ENCODE data around the gene HMGCS2.

HMGCS2 gene

DNA sequence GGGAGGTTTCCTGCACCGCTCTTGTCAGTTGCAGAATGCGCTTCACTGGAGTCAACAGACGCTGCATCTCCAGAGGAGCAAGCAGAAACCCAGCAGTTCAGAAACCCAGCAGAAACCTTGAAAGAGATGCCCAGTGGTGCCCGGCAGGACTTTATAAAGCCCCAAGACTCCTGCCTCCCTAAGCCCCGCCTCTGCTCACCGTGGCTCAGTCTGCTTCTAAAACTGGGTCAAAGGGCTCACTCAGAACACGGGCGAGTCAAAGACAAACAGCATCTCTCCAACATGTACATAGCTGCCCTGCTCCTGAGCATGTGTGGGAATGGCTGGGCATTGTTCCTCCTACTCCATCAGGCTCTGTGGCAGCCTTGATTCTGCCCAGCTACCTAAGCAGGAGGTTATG lies at the start of gene HMGCS2:
HMGCS2 (minus strand) TSS at position 128 of the 400 bp plus-strand sequence; CDS start at position 67, 61 bp downstream.
- no peak for DNase-seq

DNA sequence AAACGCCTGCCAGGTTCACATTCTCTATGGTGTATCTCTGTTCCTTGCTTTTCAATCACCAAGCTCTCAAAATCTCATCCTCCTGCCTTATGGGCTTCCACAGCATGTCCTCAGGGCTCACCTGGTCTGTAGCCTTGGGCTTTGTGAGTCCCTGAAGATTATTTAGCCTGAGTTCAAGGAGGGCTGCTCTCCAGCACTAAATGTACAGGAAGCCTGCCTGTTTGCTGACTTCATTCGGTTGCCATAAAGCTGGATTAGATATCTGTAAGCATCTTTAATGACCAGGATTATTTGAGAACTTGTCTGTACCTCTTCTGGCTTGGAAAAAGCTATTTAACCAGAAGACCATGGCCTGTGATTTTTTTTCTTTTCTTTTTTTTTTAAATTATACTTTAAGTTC lies 49.5 kb upstream of the HMGCS2 start:
- DNase-seq = no peak

DNA sequence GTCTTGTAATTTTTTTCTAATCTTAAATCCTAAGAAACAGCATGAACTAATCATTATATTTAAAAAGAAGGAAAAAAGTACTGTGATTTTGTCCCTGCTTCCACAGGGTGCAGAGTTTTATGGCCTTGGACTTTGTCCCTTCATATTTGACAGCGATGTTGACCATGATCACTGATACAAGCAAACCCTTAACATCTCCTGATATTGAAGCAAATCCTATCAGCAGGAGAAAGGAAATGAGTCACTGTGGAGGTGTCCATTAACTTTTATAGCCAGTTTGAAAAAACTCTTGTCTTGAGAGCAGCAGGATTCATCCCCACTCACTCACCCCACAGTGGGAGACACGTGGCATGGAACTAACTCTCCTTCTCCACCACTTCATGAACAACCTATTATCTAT lies 47.7 kb upstream of the HMGCS2 start:
- DNase-seq = no peak

DNA sequence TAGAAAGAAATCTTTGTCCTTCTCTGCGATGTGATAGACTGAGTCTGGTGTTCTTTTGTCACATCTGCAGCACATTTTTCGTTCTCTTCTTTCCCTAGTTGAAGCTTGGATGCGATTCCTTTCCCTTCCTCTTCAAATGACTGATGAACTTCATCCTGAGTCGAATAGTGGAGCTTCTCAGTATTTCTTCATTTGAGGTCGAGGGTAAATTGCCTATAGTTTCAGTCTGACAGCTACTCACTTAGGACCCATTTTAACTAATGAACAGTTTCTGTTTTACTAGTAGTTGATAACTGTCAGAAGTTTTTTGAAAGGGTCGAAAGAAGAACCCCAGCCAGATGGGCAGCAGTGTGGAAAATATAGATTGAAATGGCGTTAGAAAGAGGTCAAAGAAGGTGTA lies 47.2 kb upstream of the HMGCS2 start:
- no peak for DNase-seq

DNA sequence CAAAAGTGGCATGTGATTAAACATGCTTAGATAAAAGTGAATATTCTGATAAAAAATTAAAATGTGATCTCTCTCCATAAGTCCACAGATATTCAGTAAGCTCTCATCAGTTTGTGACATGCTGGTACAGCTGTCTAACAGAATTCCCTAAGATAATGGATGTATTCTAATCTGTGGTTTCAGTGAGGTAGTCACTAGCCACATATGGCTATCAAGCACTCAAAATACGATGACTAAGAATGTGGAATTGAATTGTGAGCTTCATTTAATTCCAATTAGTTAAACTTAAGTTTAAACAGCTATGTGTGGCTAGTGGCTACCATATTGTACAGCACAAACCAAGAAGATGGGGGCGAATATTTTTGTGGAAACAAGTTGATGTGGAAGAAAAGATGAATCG lies 46.7 kb upstream of the HMGCS2 start:
- DNase-seq = no peak

DNA sequence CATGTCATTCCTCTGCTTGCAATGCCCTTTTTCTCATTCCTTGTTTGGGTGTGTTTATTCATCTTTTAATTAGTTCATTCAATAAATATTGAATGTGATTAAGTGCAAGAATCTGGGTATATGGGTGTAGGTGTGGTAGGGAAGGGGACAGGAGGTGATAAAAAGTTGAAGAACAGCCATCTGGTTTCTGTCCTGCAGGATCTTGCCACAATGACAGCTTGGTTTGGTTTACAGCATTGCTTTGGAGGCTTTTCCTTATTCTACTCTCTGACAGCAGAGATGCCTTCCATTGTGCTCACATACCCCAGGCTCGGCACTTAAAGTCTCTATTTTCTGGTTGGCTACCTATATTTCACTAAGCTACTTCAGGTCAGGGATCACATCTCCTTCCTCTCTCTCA lies 45.6 kb upstream of the HMGCS2 start:
- no peak for DNase-seq

DNA sequence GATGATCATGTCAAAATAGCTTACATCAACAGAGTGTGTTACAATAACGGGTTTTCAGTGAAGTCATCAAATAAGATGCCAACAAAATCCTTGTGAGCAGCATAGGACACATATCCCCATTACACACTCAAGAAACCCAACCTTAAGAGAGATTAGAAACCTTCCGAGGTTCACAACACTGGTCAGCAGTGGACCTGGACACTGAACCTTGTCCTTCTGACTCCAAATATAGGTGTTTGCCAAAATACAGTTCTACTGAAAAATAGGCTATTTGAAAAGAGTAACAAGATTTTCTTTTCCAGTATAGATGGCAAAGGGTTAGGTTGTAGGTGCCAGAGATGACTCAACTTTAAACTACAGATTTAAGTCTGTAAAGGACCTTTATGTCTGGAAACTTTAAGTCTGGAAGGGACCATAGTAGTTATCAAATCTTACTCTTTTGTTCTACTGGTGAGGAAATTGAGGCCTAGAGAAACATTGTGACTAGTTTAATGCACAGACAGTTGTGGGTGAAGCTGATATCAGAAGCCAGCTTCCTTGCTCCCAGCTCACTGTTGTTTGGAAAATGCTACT lies 43.4 kb upstream of the HMGCS2 start:
- no peak for DNase-seq

DNA sequence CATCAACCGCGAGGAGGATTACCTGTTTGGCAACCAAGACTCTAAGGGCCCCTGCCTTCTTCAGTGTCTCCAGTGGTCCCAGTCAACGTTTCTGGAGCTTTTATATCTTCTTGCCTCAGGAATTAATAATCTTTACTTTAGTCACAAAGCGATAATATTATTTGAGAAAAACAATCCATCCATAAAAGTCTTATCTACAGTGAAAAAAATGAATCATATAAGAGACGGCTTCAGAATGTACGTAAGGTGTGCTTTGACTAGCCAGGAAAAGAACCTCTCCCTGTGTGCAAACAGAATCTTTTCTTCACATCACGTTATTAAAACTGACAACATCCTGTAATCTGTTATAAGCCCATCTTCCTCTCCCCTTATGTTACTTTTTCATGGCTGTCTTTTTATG lies 42.7 kb upstream of the HMGCS2 start, which contains the start of gene REG4:
REG4 (minus strand) TSS at position 74 of the 400 bp plus-strand sequence. CDS start 2,691 bp downstream, outside the sequence.
- no peak for DNase-seq

DNA sequence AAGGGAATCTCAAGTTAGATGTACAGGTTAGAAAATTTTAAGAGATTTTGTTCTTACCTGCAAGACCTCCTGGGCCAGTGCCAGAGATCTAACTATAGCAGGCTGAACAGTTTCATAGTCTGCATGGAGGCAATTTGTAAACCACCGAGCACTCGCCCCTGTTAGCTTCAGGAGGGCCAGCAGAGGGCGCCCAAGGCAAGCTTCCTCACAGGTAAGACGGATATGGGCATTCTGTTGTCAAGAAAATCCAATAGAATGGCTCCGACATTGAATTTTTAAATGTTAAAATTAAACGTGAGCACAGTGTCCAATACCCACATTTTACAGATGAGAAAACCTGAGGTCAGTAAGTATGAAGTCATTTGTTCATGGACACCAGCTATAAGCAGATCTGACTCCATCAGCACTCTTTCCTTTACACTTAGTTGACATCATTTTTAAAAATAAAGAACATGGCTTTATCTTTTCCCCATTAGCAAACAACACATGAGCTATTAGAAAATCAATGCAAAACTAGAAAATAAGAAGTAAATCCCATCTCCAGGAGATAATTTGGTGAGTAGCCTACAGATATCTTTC lies 40.4 kb upstream of the HMGCS2 start:
- peak in 43 of 56 donors; percentile 3 to 79 (median 32) for DNase-seq

DNA sequence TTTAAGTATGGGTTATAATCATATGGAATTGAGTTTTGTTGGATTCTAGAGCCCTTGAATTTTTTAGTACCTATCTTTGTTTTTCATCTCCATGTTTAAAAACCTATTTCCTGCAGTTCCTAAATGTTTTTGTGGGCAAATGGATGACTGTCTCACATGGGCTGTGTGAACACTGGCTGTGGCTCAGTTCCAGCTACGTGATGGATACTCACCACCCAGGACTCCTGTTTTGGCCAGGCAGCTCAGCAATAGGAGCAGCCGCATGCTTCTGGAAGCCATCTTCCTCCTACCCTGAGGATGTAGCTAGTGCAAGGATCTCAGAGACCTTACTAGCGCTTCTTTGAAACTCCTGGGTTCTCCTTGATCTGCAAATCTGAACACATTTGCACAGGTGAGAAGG lies 39.8 kb upstream of the HMGCS2 start:
- no peak for DNase-seq

DNA sequence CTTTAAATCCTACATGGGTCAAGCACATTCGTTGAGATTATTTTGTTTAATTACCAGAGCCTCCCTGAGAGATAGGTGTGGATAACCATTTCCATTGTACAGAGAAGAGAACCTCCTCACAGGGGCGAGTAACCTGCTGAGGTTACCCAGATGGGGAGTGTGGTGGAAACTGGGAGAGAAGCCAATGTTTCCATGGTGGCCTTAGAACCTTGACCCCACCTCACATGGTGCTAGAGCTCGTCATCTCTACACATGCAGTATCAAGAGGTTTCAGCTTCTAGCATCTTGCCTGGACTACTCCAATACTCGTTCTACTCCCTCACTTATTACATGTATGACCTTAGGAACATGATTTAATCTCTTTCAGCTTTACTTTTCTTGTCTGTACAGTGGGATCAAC lies 37.8 kb upstream of the HMGCS2 start:
- no peak for DNase-seq

DNA sequence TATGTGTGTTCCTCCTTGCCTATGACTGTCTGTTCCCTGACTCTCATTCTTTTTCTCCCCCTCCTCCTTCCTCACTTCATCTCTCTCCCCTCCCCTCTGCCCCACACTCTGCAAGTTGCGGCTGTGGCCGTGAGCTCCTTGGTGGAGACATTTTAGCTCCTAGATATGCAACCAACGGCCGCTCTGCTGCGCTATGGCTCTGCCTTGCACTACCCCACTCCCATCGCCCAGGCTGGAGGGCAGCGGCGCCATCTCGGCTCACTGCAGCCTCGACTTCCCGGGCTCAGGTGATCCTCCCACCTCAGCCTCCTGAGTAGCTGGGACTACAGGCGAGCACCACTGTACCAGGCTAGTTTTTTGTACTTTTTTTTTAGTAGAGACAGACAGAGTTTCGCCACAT lies 37.0 kb upstream of the HMGCS2 start:
- DNase-seq = no peak

DNA sequence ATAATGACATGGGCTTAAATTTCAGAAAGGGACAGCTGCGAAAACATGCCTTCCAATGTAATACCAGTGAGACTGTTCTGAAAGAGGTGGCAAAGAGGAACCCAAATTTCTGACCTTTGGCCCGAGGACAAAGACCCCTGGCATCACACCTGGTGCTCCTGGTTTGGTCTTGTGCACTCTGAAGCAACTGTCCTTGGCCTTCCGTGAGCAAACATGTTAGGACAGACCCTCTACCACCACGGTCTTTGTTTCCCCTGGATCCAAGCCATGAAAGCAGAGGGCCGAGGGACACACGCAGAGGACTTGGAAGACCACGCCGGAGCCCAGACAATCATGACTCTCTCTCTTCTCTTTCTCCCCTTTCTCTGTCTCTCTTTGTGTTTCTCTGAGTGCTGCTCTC lies 36.5 kb upstream of the HMGCS2 start:
- no peak for DNase-seq

DNA sequence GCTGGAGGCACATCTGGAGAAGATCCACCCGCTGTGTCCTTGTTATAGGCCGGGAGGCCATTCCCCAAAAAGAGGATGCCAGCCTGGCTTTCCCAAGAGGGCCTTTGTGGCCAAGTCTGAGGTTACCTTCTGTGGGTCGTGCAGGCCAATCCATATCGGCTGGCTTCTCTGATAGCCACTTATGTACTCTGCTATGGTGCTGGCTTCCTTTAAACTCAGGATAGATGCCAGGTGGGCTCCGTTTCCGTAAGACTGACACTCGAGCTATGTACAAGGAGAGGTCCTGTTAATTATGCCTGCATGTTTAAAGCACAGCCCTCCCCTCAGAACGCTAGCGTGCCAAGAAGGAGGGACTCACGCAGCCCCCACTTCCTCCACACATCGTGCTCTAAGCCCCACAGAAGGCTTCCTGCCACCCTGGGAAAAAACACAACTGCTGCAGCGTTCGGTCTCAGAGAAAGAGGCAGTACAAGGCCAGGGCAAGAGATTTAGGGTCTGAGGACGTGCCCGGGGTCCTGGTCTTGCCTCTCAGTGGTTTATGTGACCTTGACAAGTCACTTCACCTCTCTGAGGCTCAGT lies 31.0 kb upstream of the HMGCS2 start:
- no peak for DNase-seq

DNA sequence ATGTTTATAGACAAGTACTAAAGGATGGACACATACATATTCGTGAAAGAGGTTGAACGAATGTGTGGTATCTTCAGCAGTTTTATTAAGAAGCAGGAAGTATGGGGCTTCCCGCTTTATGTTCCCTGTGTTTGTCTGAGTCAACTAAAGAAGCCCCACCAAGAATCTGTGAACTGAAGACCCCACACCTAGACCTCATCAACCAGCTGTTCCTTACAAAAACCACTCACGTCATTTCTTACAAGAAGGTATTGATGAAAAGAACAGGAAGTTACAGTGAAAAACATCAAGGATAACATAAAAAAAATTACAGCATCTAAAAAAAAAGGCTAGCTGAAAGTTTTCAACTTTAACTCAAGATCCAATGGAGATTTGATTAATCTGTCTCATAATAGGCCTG lies 30.3 kb upstream of the HMGCS2 start:
- DNase-seq = no peak

DNA sequence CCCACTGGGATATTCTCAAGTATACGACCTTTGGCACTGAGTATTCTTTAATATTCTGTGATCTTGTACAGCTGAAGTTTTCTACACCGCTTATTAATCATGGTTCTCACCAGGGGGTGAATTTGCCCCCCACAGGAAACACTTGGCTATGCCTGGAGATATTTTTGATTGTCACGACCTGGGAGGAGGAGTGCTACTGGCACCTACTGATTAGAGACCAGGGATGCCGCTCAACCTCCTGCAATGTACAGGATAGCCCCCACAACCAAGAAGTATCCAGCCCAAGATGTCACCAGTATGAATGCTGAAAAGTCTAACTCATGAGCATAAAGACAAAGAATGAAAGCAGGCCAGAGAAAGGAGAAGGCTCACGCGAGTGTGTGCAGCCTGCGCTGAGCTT lies 28.9 kb upstream of the HMGCS2 start:
- no peak for DNase-seq

DNA sequence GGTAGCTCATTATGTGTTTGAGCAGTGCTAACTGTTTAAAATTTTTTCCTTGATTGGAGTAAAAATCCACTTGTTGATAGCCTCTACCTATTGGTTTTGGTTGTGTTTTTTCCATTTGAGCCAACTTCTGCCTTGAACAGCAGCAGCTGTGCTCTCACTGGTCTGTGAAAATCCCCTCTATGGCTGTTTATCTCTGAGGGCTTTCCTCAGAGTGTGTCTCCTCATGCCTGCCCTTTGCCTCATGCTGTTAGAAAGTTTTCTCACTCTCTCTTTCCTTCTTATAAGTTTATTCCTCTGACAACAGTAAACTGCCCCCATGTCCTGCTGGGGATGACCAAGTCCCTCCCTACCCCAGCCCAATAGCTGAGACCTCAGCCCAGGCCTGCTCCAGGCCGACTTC lies 28.5 kb upstream of the HMGCS2 start:
- no peak for DNase-seq

DNA sequence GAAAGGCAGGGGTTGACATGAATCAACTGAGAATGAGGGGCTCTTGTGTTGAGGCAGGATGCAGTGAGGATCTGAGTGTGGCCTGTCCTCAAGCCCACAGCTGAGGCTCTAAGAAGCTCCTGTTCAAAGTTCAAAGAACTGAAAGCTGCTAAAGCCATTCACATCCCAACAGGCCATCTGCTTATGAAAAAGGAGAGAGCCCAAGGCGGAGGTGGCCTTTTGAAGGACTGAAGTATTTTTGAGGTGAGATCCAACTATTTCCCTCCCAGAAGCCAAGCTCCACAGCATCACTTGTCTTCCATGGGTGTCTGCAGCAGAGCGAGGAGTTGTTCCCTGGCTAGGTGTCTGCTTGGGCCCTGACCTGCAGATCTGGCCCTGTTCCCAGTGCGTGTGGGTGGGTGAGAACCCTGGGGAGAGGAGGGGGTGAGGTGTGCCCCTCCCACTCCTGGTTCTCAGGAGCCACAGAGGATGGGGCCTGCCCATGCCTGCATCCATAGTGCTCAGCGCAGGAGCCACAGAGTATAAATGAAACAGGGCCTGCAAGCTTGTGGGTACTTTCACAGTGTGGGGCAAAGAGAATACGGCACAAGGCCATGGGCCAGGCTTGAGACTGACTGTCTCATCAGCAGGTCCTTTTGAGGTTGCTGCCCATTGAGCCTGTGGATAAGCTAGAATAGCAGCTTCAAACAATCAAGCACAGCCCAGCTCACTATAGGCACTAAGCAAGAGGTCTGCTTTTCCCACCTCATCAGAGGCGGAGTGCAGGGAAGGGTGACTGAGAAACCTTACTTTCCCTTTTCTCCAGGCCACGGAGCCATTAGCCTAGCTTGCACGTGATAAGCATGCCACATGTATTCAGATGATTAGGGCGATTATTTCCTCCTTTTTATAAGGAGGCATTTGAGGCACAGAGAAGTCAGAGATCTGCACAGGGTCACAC lies 26.8 kb upstream of the HMGCS2 start:
- DNase-seq = no peak

DNA sequence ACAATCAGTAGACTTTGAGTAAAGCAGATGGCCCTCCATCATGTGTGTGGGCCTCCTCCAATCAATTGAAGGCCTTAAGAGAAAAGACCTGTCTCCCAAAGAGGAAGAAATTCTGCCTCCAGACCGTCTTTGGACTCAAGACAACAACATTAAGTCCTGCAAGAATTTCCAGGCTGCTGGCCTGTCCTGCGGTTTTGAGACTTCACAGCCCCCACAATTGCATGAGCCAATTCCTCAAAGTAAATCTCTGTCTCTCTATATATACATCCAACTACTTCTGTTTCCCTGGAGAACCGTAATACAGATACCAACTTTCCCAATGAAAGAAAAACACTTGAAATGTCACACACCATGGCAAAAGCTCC lies 26.2 kb upstream of the HMGCS2 start:
- DNase-seq = no peak

DNA sequence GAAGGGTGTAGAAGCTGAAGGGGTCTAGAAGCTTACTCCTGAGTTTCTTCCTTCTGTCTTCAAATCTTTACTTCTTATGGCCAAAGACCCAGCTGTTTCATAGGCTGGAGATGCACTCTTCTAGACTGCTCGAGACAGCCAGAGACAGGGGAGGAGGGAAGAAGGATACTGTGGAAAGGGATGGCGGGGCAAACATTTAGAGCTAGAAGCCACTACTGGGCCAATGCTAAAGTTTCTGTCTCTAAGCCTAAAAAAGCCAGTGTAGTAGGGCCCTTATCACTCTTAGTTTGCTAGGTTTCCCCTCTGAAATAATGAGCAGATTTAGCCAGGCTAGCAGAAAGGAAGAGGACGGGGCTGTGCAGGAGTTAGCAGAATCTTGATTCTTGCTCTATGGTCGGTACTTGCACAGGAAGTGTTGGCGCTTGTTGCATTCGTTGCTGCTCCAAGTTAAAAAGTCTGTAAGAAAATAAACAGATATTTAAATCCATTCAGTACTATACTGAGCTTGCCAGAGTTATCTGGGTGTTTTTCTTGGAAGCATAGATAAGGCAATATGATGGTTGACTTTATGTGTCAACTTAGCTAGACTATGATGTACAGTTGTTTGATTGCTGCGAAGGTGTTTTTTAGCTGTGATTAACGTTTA lies 25.6 kb upstream of the HMGCS2 start:
- DNase-seq = no peak

DNA sequence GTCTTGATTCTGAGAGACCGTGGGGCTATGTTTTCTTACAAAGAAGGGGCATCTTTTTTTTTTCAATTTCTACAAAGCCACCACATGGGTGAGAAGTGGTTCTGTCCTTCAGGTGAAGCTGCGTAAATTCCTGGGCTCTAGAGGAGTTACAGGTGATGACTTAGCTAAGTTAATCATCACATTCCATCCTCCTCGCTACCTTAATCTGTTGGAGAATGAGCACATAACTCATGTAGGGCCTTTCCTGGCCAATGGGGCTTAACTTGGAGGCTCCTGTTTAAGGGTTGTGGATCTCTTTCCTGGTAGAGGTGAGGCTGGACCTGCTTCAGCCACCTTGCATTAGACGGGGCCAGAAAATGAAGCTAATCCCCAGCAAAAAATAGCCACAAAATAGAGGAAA lies 22.7 kb upstream of the HMGCS2 start:
- DNase-seq = no peak

All from amygdala (tissue), 56 donors.